ENCODE results near the gene ABHD5. TPM values are rescaled to one million over a fixed set of nuclear protein-coding genes. Genes with fewer than 3 reads are reported as not detected.
A peak's percentile ranks its signal among the peaks of the same experiment; 100 is the strongest.

Gene ABHD5
- total RNA-seq, 1 experiment from 2014 or later = 7.4 TPM

DNA sequence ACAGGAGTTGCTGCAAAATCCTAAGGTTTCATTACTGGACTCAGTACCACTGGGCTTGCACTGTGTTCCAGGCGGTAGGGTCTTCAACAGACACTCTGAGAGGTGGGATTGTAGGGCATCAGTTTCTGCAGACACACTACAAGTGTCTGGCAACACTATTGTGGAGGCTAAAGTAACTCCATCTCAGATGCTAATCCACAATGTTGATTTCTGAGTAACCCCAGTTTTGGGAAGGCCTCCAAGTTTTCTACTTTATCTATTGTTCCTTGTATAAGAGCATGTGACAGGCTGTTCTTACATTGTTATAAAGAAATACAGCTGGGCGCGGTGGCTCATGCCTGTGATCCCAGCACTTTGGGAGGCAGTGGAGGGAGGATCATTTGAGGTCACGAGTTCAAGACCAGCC, 2.5 kb upstream of the ABHD5 start:
- Histone ChIP-seq H3K9me2 (replicated peaks; ENCODE audit: insufficient read depth, low read length) (no peaks in the 10 kb centered on the region), H3K9ac (ENCODE audit: low read length) (no peak overlapping the region), H3K79me2 (ENCODE audit: low read length) (no peaks in the 10 kb centered on the region), H3K4me2 (ENCODE audit: low read depth, low read length, poor library complexity, severe bottlenecking) (no peak overlapping the region), H2AFZ (ENCODE audit: low read length) (no peak overlapping the region), H4K20me1 (ENCODE audit: insufficient read depth, low read depth, low read length) (no peaks in the 10 kb centered on the region), H3K4me1 (ENCODE audit: low read length) (peaks cover 18% of the 10 kb centered on the region), H3K27me3 (ENCODE audit: low read length) (no peaks in the 10 kb centered on the region), H3K9me3 (ENCODE audit: low read length) (no peaks in the 10 kb centered on the region), H3K27ac (ENCODE audit: low read length) (no peak overlapping the region), H3K36me3 (ENCODE audit: insufficient read depth, low read length) (no peaks in the 10 kb centered on the region), H3K4me3 (ENCODE audit: low read length) (no peak overlapping the region)
- no peak for DNase-seq

DNA sequence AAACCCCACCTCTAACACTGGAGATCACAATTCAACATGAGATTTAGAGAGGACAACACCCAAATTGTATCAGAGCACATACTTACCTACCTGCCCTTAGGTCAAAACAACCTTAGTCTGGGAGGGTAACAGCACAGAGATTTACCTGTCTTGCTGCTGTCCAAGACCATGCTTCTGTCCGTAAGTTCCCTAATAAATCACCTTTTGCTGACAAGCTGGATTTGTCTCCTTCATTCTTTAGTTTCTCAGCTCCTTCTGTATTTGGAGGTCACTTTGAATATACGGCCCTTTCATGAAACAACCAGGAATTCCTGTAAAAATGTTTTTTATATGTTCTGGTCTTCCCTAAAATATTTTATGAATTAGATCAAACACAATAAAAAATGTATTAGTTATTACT, 1.6 kb upstream of the ABHD5 start:
- Histone ChIP-seq H3K4me3 (ENCODE audit: low read length) (no peak overlapping the region), H3K9me3 (ENCODE audit: low read length) (no peaks in the 10 kb centered on the region), H3K79me2 (ENCODE audit: low read length) (no peaks in the 10 kb centered on the region), H3K9me2 (replicated peaks; ENCODE audit: insufficient read depth, low read length) (no peaks in the 10 kb centered on the region), H4K20me1 (ENCODE audit: insufficient read depth, low read depth, low read length) (no peaks in the 10 kb centered on the region), H3K4me2 (ENCODE audit: low read depth, low read length, poor library complexity, severe bottlenecking) (no peak overlapping the region), H3K36me3 (ENCODE audit: insufficient read depth, low read length) (no peaks in the 10 kb centered on the region), H2AFZ (ENCODE audit: low read length) (no peak overlapping the region), H3K4me1 (ENCODE audit: low read length) (peaks cover 18% of the 10 kb centered on the region), H3K27me3 (ENCODE audit: low read length) (no peaks in the 10 kb centered on the region), H3K27ac (ENCODE audit: low read length) (no peak overlapping the region), H3K9ac (ENCODE audit: low read length) (no peak overlapping the region)
- no peak for DNase-seq

DNA sequence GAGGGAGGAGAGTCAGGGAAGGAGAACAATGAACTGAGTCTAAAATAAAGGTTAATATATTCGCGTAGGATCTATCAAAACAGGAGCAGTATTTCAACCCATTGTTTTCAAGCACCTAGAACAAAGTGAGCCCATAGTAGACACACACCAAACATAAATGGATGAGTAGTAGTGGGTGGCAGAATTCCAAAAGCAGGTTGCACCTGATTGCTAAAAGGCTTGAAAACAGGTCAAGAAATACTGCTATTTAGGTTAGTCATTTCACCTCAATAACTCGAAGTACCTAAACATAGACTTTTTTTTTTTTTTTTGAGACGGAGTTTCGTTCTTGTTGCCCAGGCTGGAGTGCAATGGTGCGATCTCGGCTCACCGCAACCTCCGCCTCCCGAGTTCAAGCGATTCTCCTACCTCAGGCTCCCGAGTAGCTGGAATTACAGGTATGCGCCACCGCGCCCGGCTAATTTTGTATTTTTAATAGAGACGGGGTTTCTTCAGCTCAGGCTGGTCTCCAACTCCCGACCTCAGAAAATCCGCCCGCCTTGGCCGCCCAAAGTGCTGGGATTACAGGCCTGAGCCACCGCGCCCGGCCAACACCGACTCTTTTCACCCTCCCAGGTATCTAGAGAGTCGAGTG, 855 bp upstream of the ABHD5 start:
- Histone ChIP-seq H3K4me2 (ENCODE audit: low read depth, low read length, poor library complexity, severe bottlenecking) (peak overlapping the region; percentile 93), H3K9ac (ENCODE audit: low read length) (no peak overlapping the region)

DNA sequence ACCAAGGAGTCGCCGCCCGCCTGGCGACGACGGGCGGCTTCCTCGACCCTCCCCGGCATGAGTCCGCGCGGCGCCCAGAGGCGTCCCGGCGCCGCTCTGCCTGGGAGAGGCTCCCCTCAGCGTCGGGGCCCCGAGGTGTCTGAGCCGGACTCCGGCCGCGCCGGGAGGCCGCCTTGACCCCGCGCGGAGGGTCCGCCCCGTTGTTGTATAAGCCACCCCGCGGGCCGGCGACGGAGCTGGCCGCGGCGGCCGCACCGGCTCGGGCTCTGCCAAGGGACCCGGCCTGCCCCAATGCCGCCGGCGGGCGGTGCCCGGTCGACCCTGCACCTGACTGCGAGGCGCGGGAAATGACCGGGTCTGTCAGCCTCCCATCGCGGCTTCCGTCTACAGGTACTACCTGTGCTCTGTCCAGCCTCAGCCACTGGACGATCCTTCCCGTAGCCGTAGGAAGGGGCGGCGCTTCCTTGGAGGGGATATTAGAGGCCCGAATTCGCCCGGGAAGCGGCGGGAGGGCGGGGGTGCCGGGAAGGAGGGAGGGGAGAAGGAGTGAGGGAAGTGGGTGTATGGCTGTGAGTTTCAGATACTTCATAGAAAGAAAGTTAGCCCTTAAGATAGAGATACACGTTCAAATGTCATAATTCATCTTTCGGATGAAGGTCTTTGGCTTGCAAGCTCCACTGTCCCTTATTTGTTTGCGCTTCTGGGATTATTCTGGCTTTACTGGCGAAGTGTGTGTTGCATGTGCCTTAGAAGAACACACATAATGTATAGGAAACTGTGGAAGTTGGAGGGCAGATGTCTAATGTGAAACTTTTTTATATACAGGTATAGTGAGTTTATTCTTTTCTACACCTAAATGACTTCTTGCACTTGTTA, 620 bp downstream of the ABHD5 start:
- Histone ChIP-seq H3K36me3 (ENCODE audit: insufficient read depth, low read length) (no peaks in the 10 kb centered on the region), H3K79me2 (ENCODE audit: low read length) (no peaks in the 10 kb centered on the region), H3K9me2 (replicated peaks; ENCODE audit: insufficient read depth, low read length) (no peaks in the 10 kb centered on the region), H3K27ac (ENCODE audit: low read length) (no peak overlapping the region), H3K9me3 (ENCODE audit: low read length) (no peaks in the 10 kb centered on the region), H3K4me3 (ENCODE audit: low read length) (peak overlapping the region; percentile 72), H3K4me2 (ENCODE audit: low read depth, low read length, poor library complexity, severe bottlenecking) (peak overlapping the region; percentile 93), H2AFZ (ENCODE audit: low read length) (peak overlapping the region; percentile 96), H3K4me1 (ENCODE audit: low read length) (peaks cover 18% of the 10 kb centered on the region), H3K27me3 (ENCODE audit: low read length) (no peaks in the 10 kb centered on the region), H3K9ac (ENCODE audit: low read length) (peak overlapping the region; percentile 76), H4K20me1 (ENCODE audit: insufficient read depth, low read depth, low read length) (peaks cover 6% of the 10 kb centered on the region; the same call in 1 of the 2 replicates)
- DNase-seq = peak; percentile 56

More for the DNA sequence above, 855 bp upstream of the ABHD5 start:
- H3K36me3 ChIP-seq (ENCODE audit: insufficient read depth, low read length) = no peaks in the 10 kb centered on the region
- no peaks in the 10 kb centered on the region for H4K20me1 ChIP-seq (ENCODE audit: insufficient read depth, low read depth, low read length)
- no peak for DNase-seq
- no peak overlapping the region for H3K27ac ChIP-seq (ENCODE audit: low read length)
- H3K9me2 ChIP-seq (replicated peaks; ENCODE audit: insufficient read depth, low read length) = no peaks in the 10 kb centered on the region
- no peak overlapping the region for H3K4me3 ChIP-seq (ENCODE audit: low read length)
- H3K9me3 ChIP-seq (ENCODE audit: low read length) = no peaks in the 10 kb centered on the region
- H3K4me1 ChIP-seq (ENCODE audit: low read length) = peaks cover 18% of the 10 kb centered on the region
- H2AFZ ChIP-seq (ENCODE audit: low read length) = peak overlapping the region; percentile 100; the same call in 1 of the 2 replicates
- H3K27me3 ChIP-seq (ENCODE audit: low read length) = no peaks in the 10 kb centered on the region
- H3K79me2 ChIP-seq (ENCODE audit: low read length) = no peaks in the 10 kb centered on the region

DNA sequence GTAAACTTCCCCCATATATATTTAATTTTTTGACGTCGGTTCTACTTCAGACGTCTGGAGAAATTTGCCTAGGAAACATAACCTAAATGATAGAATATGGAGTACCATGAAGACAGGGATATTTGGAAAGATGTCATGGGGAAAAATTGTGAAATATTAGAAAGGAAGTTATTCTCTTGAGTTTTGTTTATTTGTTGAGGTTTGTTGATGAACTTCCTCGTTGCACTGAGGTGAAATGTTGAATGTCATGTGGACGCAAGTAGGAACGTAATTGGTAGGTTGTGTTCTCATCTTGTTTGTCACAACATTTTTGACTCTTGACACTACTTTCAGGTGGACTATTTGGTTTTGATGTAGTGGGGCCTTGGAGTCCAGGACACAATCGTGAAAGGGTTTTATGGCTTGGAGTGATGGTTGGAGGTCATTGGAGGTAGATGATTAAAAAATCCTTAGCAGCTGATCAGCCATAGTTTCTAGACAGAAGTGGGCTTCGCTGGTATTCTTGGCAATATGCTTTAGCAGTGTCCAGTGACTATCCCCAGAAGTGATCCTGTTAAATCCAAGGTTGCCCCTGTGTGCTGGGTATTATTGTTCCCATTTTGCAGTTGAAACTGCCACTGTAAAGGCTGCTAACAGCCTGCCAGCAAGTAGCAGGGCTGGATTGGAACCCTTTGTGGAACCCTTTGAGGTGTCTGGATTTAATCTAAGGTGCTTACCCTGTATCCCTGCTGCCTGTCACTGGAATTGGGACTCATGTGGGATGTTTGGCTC, 1.5 kb downstream of the ABHD5 start:
- H3K27me3 ChIP-seq (ENCODE audit: low read length) = no peaks in the 10 kb centered on the region
- H3K79me2 ChIP-seq (ENCODE audit: low read length) = no peaks in the 10 kb centered on the region
- H2AFZ ChIP-seq (ENCODE audit: low read length) = no peak overlapping the region
- peak overlapping the region; percentile 93 for H3K4me2 ChIP-seq (ENCODE audit: low read depth, low read length, poor library complexity, severe bottlenecking)
- DNase-seq = no peak
- H4K20me1 ChIP-seq (ENCODE audit: insufficient read depth, low read depth, low read length) = peaks cover 14% of the 10 kb centered on the region; the same call in 1 of the 2 replicates
- H3K36me3 ChIP-seq (ENCODE audit: insufficient read depth, low read length) = no peaks in the 10 kb centered on the region
- H3K27ac ChIP-seq (ENCODE audit: low read length) = no peak overlapping the region
- no peaks in the 10 kb centered on the region for H3K9me2 ChIP-seq (replicated peaks; ENCODE audit: insufficient read depth, low read length)
- peaks cover 18% of the 10 kb centered on the region for H3K4me1 ChIP-seq (ENCODE audit: low read length)
- no peak overlapping the region for H3K9ac ChIP-seq (ENCODE audit: low read length)
- H3K9me3 ChIP-seq (ENCODE audit: low read length) = no peaks in the 10 kb centered on the region
- H3K4me3 ChIP-seq (ENCODE audit: low read length) = peak overlapping the region; percentile 72; the same call in 1 of the 2 replicates

DNA sequence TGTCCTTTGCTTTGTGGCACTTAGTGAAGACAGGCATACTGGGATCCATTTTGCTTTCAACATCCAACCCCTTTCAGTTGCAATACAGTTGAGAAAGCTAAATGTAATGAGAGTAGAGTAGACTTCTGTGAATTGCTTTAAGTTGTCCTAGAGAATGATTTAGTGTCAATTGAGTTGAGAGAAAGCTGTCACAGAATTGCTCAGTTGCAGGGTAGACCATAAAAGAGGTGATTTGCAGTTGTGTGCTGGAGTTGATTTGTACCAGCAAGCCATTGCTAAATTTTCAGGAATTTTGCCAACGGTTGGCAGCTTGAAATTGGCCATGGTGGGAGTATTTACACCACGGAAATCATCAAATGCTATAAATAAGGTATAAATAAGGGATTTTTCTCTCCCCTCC, 2.2 kb downstream of the ABHD5 start:
- peaks cover 14% of the 10 kb centered on the region; the same call in 1 of the 2 replicates for H4K20me1 ChIP-seq (ENCODE audit: insufficient read depth, low read depth, low read length)
- no peak overlapping the region for H3K4me2 ChIP-seq (ENCODE audit: low read depth, low read length, poor library complexity, severe bottlenecking)
- no peak overlapping the region for H3K9ac ChIP-seq (ENCODE audit: low read length)
- H3K79me2 ChIP-seq (ENCODE audit: low read length) = no peaks in the 10 kb centered on the region
- H3K36me3 ChIP-seq (ENCODE audit: insufficient read depth, low read length) = no peaks in the 10 kb centered on the region
- no peaks in the 10 kb centered on the region for H3K9me3 ChIP-seq (ENCODE audit: low read length)
- H2AFZ ChIP-seq (ENCODE audit: low read length) = no peak overlapping the region
- no peaks in the 10 kb centered on the region for H3K9me2 ChIP-seq (replicated peaks; ENCODE audit: insufficient read depth, low read length)
- no peak overlapping the region for H3K27ac ChIP-seq (ENCODE audit: low read length)
- no peak for DNase-seq
- no peak overlapping the region for H3K4me3 ChIP-seq (ENCODE audit: low read length)
- H3K4me1 ChIP-seq (ENCODE audit: low read length) = peaks cover 18% of the 10 kb centered on the region
- no peaks in the 10 kb centered on the region for H3K27me3 ChIP-seq (ENCODE audit: low read length)

DNA sequence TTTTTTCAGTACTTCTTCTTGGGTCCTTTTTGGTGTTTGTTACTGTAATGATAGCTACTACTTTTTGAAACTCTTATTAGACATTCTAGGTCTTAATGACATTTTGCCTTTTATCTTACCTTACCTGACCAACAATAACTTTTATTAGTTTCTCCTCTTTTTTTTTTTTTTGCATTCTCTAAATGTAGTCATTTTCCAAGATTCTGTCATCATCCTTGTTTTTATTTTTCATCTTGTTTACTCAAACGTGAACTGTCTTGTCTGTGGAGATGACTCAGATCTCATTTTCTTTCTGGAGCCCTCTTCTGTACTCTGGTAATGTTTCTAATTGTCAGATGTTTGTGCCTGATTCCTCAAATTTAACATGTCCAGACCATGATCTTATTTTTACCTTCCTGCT, 2.9 kb downstream of the ABHD5 start:
- DNase-seq = no peak
- H3K4me3 ChIP-seq (ENCODE audit: low read length) = no peak overlapping the region
- H3K4me2 ChIP-seq (ENCODE audit: low read depth, low read length, poor library complexity, severe bottlenecking) = no peak overlapping the region
- no peaks in the 10 kb centered on the region for H3K79me2 ChIP-seq (ENCODE audit: low read length)
- no peak overlapping the region for H2AFZ ChIP-seq (ENCODE audit: low read length)
- H3K9ac ChIP-seq (ENCODE audit: low read length) = no peak overlapping the region
- peaks cover 18% of the 10 kb centered on the region for H3K4me1 ChIP-seq (ENCODE audit: low read length)
- H3K36me3 ChIP-seq (ENCODE audit: insufficient read depth, low read length) = no peaks in the 10 kb centered on the region
- no peaks in the 10 kb centered on the region for H3K9me3 ChIP-seq (ENCODE audit: low read length)
- peaks cover 17% of the 10 kb centered on the region; the same call in 1 of the 2 replicates for H4K20me1 ChIP-seq (ENCODE audit: insufficient read depth, low read depth, low read length)
- H3K27me3 ChIP-seq (ENCODE audit: low read length) = no peaks in the 10 kb centered on the region
- H3K27ac ChIP-seq (ENCODE audit: low read length) = no peak overlapping the region
- H3K9me2 ChIP-seq (replicated peaks; ENCODE audit: insufficient read depth, low read length) = no peaks in the 10 kb centered on the region

DNA sequence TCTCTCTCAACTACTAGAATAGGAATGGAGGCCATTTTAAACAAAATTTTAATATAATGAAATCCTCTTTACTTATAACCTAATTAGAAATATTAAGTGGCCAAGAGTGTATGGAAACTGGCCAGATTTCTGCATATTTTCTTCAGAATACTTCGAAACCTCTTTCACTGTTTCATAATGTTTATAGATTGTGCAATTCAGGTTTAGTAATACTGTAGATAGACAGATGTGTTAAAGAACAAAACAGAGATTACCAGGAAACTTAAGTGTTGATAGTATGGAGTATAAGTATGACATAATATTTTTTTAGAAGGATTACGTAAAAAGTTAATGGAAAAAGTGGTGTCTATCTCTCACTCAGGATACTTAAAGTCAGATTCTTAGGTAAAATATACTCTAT, 4.7 kb downstream of the ABHD5 start:
- no peaks in the 10 kb centered on the region for H3K79me2 ChIP-seq (ENCODE audit: low read length)
- H3K9ac ChIP-seq (ENCODE audit: low read length) = no peak overlapping the region
- H3K9me2 ChIP-seq (replicated peaks; ENCODE audit: insufficient read depth, low read length) = no peaks in the 10 kb centered on the region
- H4K20me1 ChIP-seq (ENCODE audit: insufficient read depth, low read depth, low read length) = peaks cover 20% of the 10 kb centered on the region
- no peak overlapping the region for H3K4me3 ChIP-seq (ENCODE audit: low read length)
- H3K36me3 ChIP-seq (ENCODE audit: insufficient read depth, low read length) = no peaks in the 10 kb centered on the region
- H3K9me3 ChIP-seq (ENCODE audit: low read length) = no peaks in the 10 kb centered on the region
- no peaks in the 10 kb centered on the region for H3K27me3 ChIP-seq (ENCODE audit: low read length)
- H3K4me1 ChIP-seq (ENCODE audit: low read length) = peaks cover 14% of the 10 kb centered on the region
- H2AFZ ChIP-seq (ENCODE audit: low read length) = no peak overlapping the region
- H3K4me2 ChIP-seq (ENCODE audit: low read depth, low read length, poor library complexity, severe bottlenecking) = no peak overlapping the region
- no peak for DNase-seq
- no peak overlapping the region for H3K27ac ChIP-seq (ENCODE audit: low read length)

Data from Karpas-422 (cell line).